SK-N-SH (cell line): Measurements from ENCODE around the gene PUM1. TPM values are rescaled to one million over a fixed set of nuclear protein-coding genes. Genes with fewer than 3 reads are reported as not detected.

Experiments used
- CTCF ChIA-PET: fragments of 300-600, 350-600 bp; formaldehyde crosslinking; extraction: SDS; loops from one replicate; lab custom pipeline; 2021; lab: Yijun Ruan, JAX
- POLR2A ChIA-PET: fragments of 350-600 bp; sonication (Branson Sonifier 250); formaldehyde crosslinking; extraction: SDS; loops from one replicate; lab custom pipeline; 2020; ENCODE audit warnings: antibody characterized with exemption, inconsistent platforms; lab: Yijun Ruan, JAX
- DNase-seq: peaks from one replicate; pipeline ENCODE4 v3.0.0; 2012
- H2AFZ ChIP-seq: fragments of 200-600 bp; sonication (generic); 2 replicates; pipeline ENCODE4 v1.8.1; 2016; ENCODE audit warnings: antibody characterized with exemption, mild to moderate bottlenecking, low read depth
- H3F3A ChIP-seq: fragments of 200-600 bp; sonication (generic); replicated peaks from 2 replicates; pipeline ENCODE3; 2016; ENCODE audit warnings: antibody characterized with exemption, mild to moderate bottlenecking; ENCODE audit not compliant: insufficient read depth
- H3K27ac ChIP-seq, 2 experiments: fragments of 200-500 bp in 1 of 2; fragments of 200-600 bp in 1 of 2; sonication (Bioruptor generic) in 1 of 2; sonication (generic), shearing (Covaris generic) in 1 of 2; 2 replicates each; pipeline versions ENCODE4 v1.5.1 to v1.6.1; 2014 to 2016; ENCODE audit warnings: low read depth in 2 of 2, inconsistent platforms in 1 of 2, low read length in 1 of 2, mild to moderate bottlenecking in 1 of 2, mixed read lengths in 1 of 2
- H3K27me3 ChIP-seq: fragments of 200-600 bp; sonication (generic), shearing (Covaris generic); 2 replicates; pipeline ENCODE4 v1.6.1; 2016; ENCODE audit warnings: mixed run types; ENCODE audit not compliant: insufficient read depth
- H3K36me3 ChIP-seq, 2 experiments: fragments of 200-500 bp in 1 of 2; fragments of 200-600 bp in 1 of 2; sonication (Bioruptor generic) in 1 of 2; sonication (generic) in 1 of 2; replicated peaks in 1 of 2; 2 replicates each; pipeline versions ENCODE3 to v1.5.1; 2014 to 2016; ENCODE audit warnings: low read length in 1 of 2, mild to moderate bottlenecking in 1 of 2; ENCODE audit not compliant: insufficient read depth in 2 of 2, control insufficient read depth in 1 of 2
- H3K4me1 ChIP-seq, 2 experiments: fragments of 200-500 bp in 1 of 2; fragments of 200-600 bp in 1 of 2; sonication (Bioruptor generic) in 1 of 2; sonication (generic), shearing (Covaris generic) in 1 of 2; 2 replicates each; pipeline versions ENCODE4 v1.5.1 to v1.6.1; 2014 to 2016; ENCODE audit warnings: low read depth in 1 of 2, low read length in 1 of 2, mixed run types in 1 of 2; ENCODE audit not compliant: insufficient read depth in 2 of 2, control insufficient read depth in 1 of 2
- H3K4me2 ChIP-seq: fragments of 200-600 bp; sonication (generic), shearing (Covaris generic); 2 replicates; pipeline ENCODE4 v1.6.1; 2017; ENCODE audit warnings: mixed run types
- H3K4me3 ChIP-seq, 2 experiments: fragments of 200-500 bp in 1 of 2; fragments of 200-600 bp in 1 of 2; sonication (Bioruptor generic) in 1 of 2; sonication (generic), shearing (Covaris generic) in 1 of 2; 2 replicates each; pipeline versions ENCODE4 v1.5.1 to v1.8.1; 2014 to 2016; ENCODE audit warnings: low read depth in 2 of 2, inconsistent platforms in 1 of 2, low read length in 1 of 2, mild to moderate bottlenecking in 1 of 2, mixed read lengths in 1 of 2, moderate library complexity in 1 of 2
- H3K79me2 ChIP-seq: fragments of 200-600 bp; sonication (generic); 2 replicates; pipeline ENCODE4 v1.8.1; 2017; ENCODE audit warnings: mild to moderate bottlenecking; ENCODE audit not compliant: insufficient read depth
- H3K9ac ChIP-seq: fragments of 200-600 bp; sonication (generic); 2 replicates; pipeline ENCODE4 v1.6.1; 2017; ENCODE audit warnings: mixed run types
- H3K9me2 ChIP-seq: fragments of 200-600 bp; sonication (generic); 2 replicates; pipeline ENCODE4 v1.6.1; 2017; ENCODE audit warnings: mixed run types
- H3K9me3 ChIP-seq: fragments of 200-600 bp; sonication (generic); 2 replicates; pipeline ENCODE4 v1.6.1; 2017; ENCODE audit warnings: mixed run types, mild to moderate bottlenecking, moderate library complexity
- H4K20me1 ChIP-seq: fragments of 200-600 bp; sonication (generic); 2 replicates; pipeline ENCODE4 v1.6.1; 2017; ENCODE audit warnings: mild to moderate bottlenecking, mixed run types; ENCODE audit not compliant: insufficient read depth
- ELF1 ChIP-seq: IDR thresholded peaks from 2 replicates; pipeline ENCODE4 v1.4.0; 2012
- EZH2phosphoT487 ChIP-seq: fragments of 200-600 bp; sonication (generic); IDR thresholded peaks from 2 replicates; pipeline ENCODE4 v1.6.1; 2017; ENCODE audit warnings: low read depth, mixed run types, mild to moderate bottlenecking, antibody characterized with exemption, moderate library complexity, borderline replicate concordance
- FOSL2 ChIP-seq: IDR thresholded peaks from 2 replicates; pipeline ENCODE4 v1.4.0; 2012; ENCODE audit warnings: low read depth, mild to moderate bottlenecking, moderate library complexity, borderline replicate concordance
- FOXM1 ChIP-seq: IDR thresholded peaks from 2 replicates; pipeline ENCODE4 v1.4.0; 2012; ENCODE audit warnings: low read depth, mild to moderate bottlenecking
- GABPA ChIP-seq: IDR thresholded peaks from 2 replicates; pipeline ENCODE4 v1.4.0; 2012; ENCODE audit warnings: low read depth, mild to moderate bottlenecking
- JUND ChIP-seq: IDR thresholded peaks from 2 replicates; pipeline ENCODE4 v1.4.0; 2012
- MXI1 ChIP-seq: IDR thresholded peaks from 2 replicates; pipeline ENCODE4 v1.6.1; 2012; ENCODE audit warnings: mild to moderate bottlenecking, low read depth, low read length, improper control_type of control experiment
- POLR2AphosphoS5 ChIP-seq: IDR thresholded peaks from 2 replicates; pipeline ENCODE4 v1.6.1; 2012; ENCODE audit warnings: low read depth, low read length
- RCOR1 ChIP-seq: fragments of 150-350 bp; IDR thresholded peaks from 2 replicates; pipeline ENCODE4 v1.6.1; 2017; ENCODE audit warnings: antibody characterized with exemption, low read length
- RFX5 ChIP-seq: IDR thresholded peaks from 2 replicates; pipeline ENCODE4 v1.6.1; 2012; ENCODE audit warnings: mild to moderate bottlenecking, improper control_type of control experiment, low read length
- RXRA ChIP-seq: IDR thresholded peaks from 2 replicates; pipeline ENCODE4 v1.4.0; 2012; ENCODE audit warnings: low read depth, mild to moderate bottlenecking, borderline replicate concordance
- TEAD4 ChIP-seq: IDR thresholded peaks from 2 replicates; pipeline ENCODE4 v1.4.0; 2012; ENCODE audit warnings: mild to moderate bottlenecking, borderline replicate concordance; ENCODE audit not compliant: insufficient read depth
- WGBS: methylation state at CpG from one replicate; pipeline ENCODE4 v1.1.6; 2017; ENCODE audit warnings: low lambda C conversion rate; 5-methylcytosine and 5-hydroxymethylcytosine counted together
- polyA plus RNA-seq, 3 experiments: library from polyadenylated mRNA; depleted of rRNA; stranded (reverse); fragments of >200 nt; gene quantifications; 2 replicates each; pipeline ENCODE4 v1.2.3, GENCODE V29; 2012
- TF ChIP-seq, protein P1 (sequence below): IDR thresholded peaks from 2 replicates; pipeline ENCODE4 v1.4.0; 2012; ENCODE audit warnings: low read depth, borderline replicate concordance
- TF ChIP-seq, protein P2 (sequence below): IDR thresholded peaks from 2 replicates; pipeline ENCODE4 v1.4.0; 2012; ENCODE audit warnings: low read depth, borderline replicate concordance
- TF ChIP-seq, protein P3 (sequence below): fragments of 150-350 bp; IDR thresholded peaks from 2 replicates; pipeline ENCODE4 v1.6.1; 2017; ENCODE audit warnings: antibody characterized with exemption, low read length, low read depth, borderline replicate concordance
- TF ChIP-seq, protein P4 (sequence below): IDR thresholded peaks from 2 replicates; pipeline ENCODE4; 2012

Gene PUM1
- polyA plus RNA-seq, 1 of the 3 experiments (the other 2 are of a cell fraction) = 66.7 TPM

DNA sequence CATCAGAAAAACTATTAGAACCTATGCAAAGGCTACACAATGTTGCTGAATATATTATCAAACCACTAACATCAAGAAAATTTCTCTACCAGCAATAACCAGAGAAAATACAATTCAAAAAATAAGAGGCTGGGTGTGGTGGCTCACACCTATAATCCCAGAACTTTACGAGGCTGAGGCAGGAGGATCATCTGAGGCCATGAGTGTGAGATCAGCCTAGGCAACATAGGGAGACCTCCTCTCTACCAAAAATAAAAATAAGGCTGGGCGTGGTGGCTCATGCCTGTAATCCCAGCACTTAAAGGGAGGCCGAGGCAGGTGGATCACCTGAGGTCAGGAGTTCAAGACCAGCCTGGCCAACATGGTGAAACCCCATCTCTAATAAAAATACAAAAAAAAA lies 16.9 kb upstream of the PUM1 start:
- no peak for DNase-seq
- Histone ChIP-seq H3K9me2 (no peaks in the 10 kb centered on the region), H3K79me2 (no peaks in the 10 kb centered on the region), H3K4me1 (no peaks in the 10 kb centered on the region; a peak in 1 of 4 replicates), H3K4me3 (no peak overlapping the region), H3K9me3 (no peaks in the 10 kb centered on the region), H3K4me2 (no peak overlapping the region), H3K36me3 (no peaks in the 10 kb centered on the region), H2AFZ (no peak overlapping the region), H3K9ac (no peak overlapping the region), H3F3A (no peaks in the 10 kb centered on the region), H3K27ac (no peak overlapping the region), H4K20me1 (no peaks in the 10 kb centered on the region), H3K27me3 (no peaks in the 10 kb centered on the region)
- CTCF ChIA-PET = no interaction called here
- 84% methylated on average over 3 of the region's 3 CpGs for WGBS
- POLR2A ChIA-PET = no interaction called here
- TF ChIP-seq, protein P1, sequence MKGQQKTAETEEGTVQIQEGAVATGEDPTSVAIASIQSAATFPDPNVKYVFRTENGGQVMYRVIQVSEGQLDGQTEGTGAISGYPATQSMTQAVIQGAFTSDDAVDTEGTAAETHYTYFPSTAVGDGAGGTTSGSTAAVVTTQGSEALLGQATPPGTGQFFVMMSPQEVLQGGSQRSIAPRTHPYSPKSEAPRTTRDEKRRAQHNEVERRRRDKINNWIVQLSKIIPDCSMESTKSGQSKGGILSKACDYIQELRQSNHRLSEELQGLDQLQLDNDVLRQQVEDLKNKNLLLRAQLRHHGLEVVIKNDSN = no peak
- TF ChIP-seq, protein P2, sequence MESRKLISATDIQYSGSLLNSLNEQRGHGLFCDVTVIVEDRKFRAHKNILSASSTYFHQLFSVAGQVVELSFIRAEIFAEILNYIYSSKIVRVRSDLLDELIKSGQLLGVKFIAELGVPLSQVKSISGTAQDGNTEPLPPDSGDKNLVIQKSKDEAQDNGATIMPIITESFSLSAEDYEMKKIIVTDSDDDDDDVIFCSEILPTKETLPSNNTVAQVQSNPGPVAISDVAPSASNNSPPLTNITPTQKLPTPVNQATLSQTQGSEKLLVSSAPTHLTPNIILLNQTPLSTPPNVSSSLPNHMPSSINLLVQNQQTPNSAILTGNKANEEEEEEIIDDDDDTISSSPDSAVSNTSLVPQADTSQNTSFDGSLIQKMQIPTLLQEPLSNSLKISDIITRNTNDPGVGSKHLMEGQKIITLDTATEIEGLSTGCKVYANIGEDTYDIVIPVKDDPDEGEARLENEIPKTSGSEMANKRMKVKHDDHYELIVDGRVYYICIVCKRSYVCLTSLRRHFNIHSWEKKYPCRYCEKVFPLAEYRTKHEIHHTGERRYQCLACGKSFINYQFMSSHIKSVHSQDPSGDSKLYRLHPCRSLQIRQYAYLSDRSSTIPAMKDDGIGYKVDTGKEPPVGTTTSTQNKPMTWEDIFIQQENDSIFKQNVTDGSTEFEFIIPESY = no peak
- TF ChIP-seq POLR2AphosphoS5 (no peak), FOSL2 (no peak), GABPA (no peak), ELF1 (no peak), EZH2phosphoT487 (no peak), RFX5 (no peak), MXI1 (no peak), JUND (no peak), RXRA (no peak), FOXM1 (no peak), RCOR1 (no peak), TEAD4 (no peak)
- TF ChIP-seq, protein P3, sequence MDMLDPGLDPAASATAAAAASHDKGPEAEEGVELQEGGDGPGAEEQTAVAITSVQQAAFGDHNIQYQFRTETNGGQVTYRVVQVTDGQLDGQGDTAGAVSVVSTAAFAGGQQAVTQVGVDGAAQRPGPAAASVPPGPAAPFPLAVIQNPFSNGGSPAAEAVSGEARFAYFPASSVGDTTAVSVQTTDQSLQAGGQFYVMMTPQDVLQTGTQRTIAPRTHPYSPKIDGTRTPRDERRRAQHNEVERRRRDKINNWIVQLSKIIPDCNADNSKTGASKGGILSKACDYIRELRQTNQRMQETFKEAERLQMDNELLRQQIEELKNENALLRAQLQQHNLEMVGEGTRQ = no peak
- TF ChIP-seq, protein P4, sequence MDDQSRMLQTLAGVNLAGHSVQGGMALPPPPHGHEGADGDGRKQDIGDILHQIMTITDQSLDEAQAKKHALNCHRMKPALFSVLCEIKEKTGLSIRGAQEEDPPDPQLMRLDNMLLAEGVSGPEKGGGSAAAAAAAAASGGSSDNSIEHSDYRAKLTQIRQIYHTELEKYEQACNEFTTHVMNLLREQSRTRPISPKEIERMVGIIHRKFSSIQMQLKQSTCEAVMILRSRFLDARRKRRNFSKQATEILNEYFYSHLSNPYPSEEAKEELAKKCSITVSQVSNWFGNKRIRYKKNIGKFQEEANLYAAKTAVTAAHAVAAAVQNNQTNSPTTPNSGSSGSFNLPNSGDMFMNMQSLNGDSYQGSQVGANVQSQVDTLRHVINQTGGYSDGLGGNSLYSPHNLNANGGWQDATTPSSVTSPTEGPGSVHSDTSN = no peak
